Ramos (cell line): ENCODE data around the gene PSD4.

Source experiments
- in situ Hi-C: fragments of 300-500 bp; cut with MboI; formaldehyde crosslinking; loops from one replicate; pipeline ENCODE4 v1.14.3; 2022; ENCODE audit warnings: low sequenced_read_pairs; ENCODE audit not compliant: unreplicated experiment

PSD4 gene

GRCh38 chr2:113164930-113165585 lies 8.7 kb upstream of the PSD4 start:
- in situ Hi-C loops = no loop called here

DNA sequence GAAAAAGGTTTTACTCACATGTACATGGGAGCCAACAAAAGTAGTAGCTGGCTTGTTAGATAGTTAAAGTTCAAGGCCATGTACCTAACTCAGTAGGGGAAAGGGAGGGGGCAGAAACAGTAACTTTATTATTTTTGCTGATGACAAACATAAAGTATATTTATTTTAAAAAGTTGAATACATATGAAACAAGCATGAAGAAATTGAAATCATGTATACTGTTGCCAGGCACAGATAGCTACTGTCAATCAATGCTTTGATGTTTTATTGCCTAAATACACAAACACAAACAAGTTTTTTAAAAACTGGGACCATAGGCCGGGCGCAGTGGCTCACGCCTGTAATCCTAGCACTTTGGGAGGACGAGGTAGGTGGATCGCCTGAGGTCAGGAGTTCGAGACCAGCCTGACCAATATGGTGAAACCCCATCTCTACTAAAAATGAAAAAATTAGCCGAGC lies 7.6 kb upstream of the PSD4 start:
- in situ Hi-C loops = no loop called here

- in situ Hi-C loops = no loop called here
Measured at GRCh38 chr2:113167115-113167932, 6.4 kb upstream of the PSD4 start.

- in situ Hi-C loops = no loop called here
Measured at GRCh38 chr2:113167962-113168340, 5.8 kb upstream of the PSD4 start.

DNA sequence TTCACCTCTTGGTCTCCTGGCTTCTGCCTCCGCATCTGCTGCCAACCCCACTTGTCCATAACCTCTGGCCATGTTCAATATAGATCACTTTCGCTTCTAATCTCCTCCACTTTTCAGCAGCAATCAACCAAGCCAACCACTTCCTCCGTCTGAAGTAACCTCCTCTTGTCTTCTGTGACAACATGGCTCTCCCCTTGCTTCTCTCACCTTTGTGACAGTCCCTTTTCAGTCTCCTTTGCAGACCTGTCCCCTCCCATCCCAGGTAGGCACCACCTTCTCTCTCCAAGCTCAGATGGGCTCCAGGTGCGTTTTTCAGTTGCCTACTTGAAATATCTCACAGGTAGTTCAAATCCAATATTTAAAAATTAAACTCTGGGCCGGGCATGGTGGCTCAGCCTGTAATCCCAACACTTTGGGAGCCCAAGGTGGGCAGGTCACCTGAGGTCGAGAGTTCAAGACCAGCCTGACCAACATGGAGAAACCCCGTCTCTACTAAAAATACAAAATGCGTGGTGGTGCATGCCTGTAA lies 4.7 kb upstream of the PSD4 start:
- in situ Hi-C loops = no loop called here

DNA sequence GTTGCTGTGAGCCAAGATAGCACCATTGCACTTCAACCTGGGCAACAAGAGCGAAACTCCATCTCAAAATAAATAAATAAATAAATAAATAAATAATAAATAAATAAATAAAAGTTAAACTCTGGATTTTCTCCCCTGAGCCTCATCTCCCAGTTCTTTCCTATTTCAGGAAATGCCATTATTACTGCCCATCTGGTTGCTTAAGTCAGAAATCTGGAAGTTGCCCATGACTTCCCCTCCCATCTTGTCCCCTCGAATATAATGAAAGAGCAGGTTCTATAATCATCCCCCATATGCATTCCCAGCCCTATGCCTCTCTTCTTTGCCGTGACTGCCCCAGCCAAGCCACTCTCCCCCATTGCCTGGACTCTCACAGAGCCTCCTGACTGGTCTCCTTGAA lies 4.2 kb upstream of the PSD4 start:
- in situ Hi-C loops = no loop called here

GRCh38 chr2:113171334-113172075 lies 2.3 kb upstream of the PSD4 start:
- in situ Hi-C loops = no loop called here

DNA sequence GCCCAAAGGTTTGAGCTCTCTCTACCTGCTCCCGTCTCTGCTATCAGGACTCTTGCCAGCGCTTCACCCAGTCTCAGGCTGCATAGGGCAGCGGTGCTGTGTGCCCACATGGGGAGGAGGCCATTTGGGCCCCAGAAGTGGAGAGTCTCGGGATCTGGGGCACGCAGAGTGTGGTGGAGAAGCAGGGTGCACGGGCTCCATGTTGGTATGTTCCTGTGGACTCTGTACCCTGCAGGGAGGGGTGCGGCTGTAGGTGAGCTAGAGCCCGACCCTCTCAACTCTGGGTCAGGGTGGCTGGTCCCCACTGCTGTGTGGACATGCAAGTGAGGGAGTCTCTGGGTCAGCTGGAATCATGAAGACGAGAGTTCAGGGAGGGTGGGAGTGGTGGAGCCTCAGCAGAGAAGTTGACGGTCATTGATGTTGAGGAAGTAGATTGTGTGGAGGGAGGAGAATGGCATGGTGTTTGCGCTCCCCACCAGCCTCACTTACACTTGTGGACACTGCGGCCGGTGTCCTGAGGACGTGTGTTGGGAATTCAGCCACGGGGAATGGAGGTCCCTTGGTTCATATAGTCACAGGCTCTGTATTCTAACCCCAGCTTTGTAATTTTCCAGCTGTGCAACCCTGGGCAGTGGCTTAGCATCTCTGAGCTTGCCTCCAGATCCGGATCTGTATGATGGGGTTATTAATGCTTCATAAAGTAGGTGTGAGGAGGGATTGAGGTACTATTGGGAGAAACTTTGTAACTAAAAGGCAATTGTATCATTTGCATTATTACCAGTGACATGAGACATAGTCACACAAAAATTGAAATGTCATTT lies 840 bp upstream of the PSD4 start:
- in situ Hi-C loops = no loop called here

DNA sequence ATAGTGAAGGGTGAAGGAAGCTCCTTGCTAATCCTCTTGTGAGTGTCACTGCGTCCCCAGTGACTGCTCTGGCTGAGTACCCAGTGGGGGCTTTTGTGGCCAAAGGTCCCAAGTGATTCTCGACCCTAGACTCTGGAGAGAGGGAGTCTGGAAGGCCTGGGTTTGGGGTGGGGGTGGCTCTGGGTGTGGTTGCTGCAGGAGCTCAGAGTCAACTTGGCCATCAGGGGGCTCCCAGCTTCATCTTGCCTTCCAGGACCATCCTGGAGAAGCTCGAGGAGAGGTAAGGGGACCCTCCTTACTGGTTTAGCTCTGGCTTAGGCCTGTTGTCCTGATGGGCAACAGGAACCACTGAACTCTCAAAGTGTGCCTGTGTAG lies 592 bp downstream of the PSD4 start:
- in situ Hi-C loops = no loop called here

DNA sequence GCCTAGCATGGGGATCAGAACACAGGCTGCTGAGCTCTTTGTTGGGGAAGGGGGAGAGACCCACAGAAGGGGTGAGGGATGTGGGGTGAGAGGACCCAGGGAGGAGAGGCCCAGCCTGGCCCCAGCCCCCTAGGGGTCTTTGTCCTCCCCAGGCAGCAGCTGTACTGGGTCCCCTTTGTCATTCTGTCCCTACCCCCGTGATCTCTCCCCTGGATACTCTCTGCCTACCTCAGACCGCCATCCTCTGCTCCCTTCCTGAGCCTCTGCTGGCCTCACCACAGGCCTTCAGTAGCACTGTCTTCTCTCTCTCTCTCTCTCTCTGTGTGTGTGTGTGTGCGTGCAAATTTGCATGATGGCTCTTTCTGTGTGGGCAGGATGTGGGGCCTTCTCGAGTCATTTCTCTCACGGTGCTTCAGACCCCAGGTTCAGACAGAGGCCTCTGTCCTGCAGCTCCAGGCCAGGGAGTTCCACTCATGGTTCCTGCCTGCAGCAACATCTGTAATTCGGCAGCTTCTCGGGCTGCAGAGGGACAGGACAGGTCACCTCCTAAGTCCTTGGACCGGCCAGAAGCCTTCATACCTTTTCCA lies 1.4 kb downstream of the PSD4 start:
- in situ Hi-C loops = no loop called here

GRCh38 chr2:113175736-113176695 lies 2.2 kb downstream of the PSD4 start:
- in situ Hi-C loops = no loop called here

- in situ Hi-C loops = no loop called here
Measured at GRCh38 chr2:113176696-113177355, 3.1 kb downstream of the PSD4 start.

DNA sequence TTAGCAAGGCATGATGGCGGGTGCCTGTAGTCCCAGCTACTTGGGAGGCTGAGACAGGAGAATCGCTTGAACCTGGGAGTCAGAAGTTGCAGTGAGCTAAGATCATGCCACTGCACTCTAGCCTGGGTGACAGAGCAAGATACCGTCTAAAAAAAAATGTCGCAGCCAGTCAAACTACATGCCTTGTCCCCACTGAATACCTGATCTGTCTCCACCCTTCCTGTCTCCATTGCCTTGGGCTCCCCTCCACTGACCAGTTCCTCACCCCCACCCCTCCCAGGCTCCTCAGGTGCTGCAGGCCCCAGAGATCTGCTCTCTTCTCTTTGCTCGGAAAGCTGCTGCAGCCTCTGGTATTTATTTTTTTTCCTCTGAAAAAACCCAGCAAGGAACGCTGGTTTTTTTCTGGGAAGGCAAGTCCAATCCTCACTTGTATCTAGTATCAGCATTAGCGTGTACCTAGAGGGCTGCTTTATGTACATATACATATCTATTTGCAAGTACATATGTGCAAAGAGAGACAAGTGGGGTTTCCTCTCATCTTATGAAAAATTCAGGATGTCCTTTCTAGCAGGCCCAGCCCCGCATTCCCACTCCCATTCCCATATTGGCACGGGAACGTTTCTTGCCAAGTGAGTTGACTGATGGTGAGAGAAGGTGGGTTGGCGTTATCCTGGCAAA lies 4.4 kb downstream of the PSD4 start:
- in situ Hi-C loops = no loop called here

DNA sequence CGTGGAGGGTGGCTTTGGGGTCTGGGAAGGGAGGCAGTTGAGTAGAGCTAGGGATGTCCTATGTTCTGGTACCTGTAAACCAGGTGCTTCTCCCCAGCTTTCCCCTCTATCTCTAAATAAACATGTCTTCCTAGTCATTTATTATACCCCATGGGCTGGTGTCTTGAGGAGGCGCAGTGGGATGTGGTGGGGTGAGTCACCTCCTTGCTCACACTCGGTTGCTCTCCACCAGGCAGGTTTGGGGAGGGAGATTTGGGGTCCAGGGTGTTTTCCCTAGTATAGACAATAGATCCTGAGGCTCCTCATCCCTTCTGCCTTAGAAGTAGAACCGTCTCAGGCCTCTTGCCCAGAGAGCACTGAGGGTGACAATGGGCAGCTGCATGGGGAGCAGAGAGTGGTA lies 5.1 kb downstream of the PSD4 start:
- in situ Hi-C loops = no loop called here

DNA sequence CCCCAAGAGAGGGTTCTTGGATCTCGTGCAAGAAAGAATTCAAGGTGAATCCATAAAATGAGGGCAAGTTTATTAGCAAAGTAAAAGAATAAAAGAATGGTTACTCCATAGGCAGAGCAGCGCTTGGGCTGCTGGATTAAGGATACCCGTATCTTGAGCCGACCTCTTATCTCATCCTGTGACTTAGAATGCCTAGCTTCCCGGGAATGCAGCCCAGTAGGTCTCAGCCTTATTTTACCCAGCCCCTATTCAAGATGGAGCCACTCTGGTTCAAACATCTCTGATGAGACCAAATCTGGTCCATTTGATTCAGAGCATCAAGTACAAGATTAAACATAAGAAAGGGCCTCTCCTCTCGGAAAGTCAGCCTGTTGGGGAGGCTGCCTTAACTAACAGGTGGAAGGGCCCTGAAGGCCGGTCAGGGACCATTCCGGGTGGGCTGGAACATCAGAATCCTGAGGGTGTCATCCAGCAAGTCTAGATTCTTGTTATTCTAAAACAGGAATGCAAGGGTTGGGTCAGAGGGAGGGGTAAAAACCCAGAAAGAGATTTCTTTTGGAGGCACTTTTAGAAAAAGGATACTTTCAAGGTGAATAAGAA lies 5.8 kb downstream of the PSD4 start:
- in situ Hi-C loops = no loop called here

- in situ Hi-C loops = no loop called here
Measured at GRCh38 chr2:113180131-113180946, 6.6 kb downstream of the PSD4 start.
